ENCODE data around the gene MLLT10. TPM values are rescaled to one million over a fixed set of nuclear protein-coding genes. Genes with fewer than 3 reads are reported as not detected.

MLLT10 gene
- total RNA-seq, 1 experiment from 2014 or later = 45.2 TPM

DNA sequence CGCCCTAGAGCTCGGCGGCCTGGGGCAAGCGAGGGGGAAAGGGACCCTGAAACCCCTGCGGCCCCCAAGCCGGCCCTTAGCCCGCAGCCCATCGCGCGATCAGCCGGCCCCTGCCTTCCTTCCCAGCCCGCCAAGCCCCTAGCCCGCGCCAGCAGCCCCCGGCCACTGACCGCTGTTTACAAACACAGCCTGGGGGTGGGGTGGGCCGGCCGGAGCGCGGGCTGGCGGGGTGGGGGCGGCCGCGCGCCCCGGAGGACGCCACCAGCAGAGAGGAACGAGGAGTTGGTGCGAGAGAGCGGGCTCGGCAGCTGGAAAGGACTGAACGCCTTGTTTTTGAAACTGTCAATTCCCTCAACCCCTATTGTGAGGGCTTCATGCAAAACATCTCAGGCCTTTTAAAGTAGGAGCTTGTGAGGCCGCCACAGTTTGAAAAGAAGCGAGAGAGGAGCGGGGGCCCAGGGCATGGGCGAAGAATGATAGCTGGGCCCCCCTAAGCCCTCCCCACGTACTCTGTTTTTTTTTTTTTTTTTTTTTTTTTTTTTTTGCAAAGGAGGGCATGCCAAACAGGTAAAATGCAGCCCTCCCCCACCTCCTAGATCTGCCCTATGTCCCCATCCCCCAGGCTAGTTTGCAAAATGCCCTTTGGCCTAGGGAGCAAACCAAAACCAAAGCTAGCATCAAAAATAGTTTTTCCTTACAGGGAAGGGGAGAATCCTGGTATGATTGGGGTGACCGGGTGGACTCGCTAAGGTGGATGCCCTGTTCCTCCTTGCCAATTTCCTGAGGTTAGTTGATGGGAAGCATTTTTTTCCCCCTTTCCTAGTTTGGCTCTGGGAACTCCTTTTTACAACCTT is 23.6 kb upstream of the MLLT10 start:
- ChIA-PET CTCF (no interaction called here), RAD21 (ENCODE audit: low non-redundant PET in 1 of 2, low total read pairs in 2 of 2, uncharacterized antibody in 2 of 2, unreplicated experiment in 2 of 2) (no interaction called here)
- H3K4me1 ChIP-seq (ENCODE audit: control insufficient read depth in 1 of 2, insufficient read depth in 2 of 2, low read length in 2 of 2) = no peaks in the 10 kb centered on the region

More for the DNA sequence above, 23.6 kb upstream of the MLLT10 start:
- no peaks in the 10 kb centered on the region for H3K9me3 ChIP-seq (ENCODE audit: control insufficient read depth in 1 of 2, insufficient read depth in 1 of 2, low read depth in 1 of 2, low read length in 2 of 2)
- H3K79me2 ChIP-seq (ENCODE audit: insufficient read depth, low read length) = no peaks in the 10 kb centered on the region
- no peak overlapping the region for H3K9ac ChIP-seq (ENCODE audit: low read length)
- TF ChIP-seq CBX3 (IDR thresholded peaks at IDR 0.05; ENCODE audit: low read depth) = no peak
- TF ChIP-seq ELF1 (IDR thresholded peaks at IDR 0.05; ENCODE audit: borderline replicate concordance, low read depth) = no peak
- TF ChIP-seq EGR1 (IDR thresholded peaks at IDR 0.05; ENCODE audit: low read depth) = no peak
- no peak for TF ChIP-seq SP1 (IDR thresholded peaks at IDR 0.05; ENCODE audit: low read depth)
- TF ChIP-seq FOSL1 (IDR thresholded peaks at IDR 0.05; ENCODE audit: low read depth) = no peak
- TF ChIP-seq, protein P1, sequence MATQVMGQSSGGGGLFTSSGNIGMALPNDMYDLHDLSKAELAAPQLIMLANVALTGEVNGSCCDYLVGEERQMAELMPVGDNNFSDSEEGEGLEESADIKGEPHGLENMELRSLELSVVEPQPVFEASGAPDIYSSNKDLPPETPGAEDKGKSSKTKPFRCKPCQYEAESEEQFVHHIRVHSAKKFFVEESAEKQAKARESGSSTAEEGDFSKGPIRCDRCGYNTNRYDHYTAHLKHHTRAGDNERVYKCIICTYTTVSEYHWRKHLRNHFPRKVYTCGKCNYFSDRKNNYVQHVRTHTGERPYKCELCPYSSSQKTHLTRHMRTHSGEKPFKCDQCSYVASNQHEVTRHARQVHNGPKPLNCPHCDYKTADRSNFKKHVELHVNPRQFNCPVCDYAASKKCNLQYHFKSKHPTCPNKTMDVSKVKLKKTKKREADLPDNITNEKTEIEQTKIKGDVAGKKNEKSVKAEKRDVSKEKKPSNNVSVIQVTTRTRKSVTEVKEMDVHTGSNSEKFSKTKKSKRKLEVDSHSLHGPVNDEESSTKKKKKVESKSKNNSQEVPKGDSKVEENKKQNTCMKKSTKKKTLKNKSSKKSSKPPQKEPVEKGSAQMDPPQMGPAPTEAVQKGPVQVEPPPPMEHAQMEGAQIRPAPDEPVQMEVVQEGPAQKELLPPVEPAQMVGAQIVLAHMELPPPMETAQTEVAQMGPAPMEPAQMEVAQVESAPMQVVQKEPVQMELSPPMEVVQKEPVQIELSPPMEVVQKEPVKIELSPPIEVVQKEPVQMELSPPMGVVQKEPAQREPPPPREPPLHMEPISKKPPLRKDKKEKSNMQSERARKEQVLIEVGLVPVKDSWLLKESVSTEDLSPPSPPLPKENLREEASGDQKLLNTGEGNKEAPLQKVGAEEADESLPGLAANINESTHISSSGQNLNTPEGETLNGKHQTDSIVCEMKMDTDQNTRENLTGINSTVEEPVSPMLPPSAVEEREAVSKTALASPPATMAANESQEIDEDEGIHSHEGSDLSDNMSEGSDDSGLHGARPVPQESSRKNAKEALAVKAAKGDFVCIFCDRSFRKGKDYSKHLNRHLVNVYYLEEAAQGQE (IDR thresholded peaks at IDR 0.05; ENCODE audit: low read depth) = no peak
- TF ChIP-seq, protein P2, sequence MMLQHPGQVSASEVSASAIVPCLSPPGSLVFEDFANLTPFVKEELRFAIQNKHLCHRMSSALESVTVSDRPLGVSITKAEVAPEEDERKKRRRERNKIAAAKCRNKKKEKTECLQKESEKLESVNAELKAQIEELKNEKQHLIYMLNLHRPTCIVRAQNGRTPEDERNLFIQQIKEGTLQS (IDR thresholded peaks at IDR 0.05) = no peak
- TF ChIP-seq, protein P3, sequence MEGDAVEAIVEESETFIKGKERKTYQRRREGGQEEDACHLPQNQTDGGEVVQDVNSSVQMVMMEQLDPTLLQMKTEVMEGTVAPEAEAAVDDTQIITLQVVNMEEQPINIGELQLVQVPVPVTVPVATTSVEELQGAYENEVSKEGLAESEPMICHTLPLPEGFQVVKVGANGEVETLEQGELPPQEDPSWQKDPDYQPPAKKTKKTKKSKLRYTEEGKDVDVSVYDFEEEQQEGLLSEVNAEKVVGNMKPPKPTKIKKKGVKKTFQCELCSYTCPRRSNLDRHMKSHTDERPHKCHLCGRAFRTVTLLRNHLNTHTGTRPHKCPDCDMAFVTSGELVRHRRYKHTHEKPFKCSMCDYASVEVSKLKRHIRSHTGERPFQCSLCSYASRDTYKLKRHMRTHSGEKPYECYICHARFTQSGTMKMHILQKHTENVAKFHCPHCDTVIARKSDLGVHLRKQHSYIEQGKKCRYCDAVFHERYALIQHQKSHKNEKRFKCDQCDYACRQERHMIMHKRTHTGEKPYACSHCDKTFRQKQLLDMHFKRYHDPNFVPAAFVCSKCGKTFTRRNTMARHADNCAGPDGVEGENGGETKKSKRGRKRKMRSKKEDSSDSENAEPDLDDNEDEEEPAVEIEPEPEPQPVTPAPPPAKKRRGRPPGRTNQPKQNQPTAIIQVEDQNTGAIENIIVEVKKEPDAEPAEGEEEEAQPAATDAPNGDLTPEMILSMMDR (IDR thresholded peaks at IDR 0.05 in 2 of 3, conservative IDR thresholded peaks at IDR 0.05 in 1 of 3; ENCODE audit: borderline replicate concordance in 1 of 3, insufficient read depth in 1 of 3, low read depth in 2 of 3, low read length in 2 of 3) = no peak
- TF ChIP-seq TCF7L2 (IDR thresholded peaks at IDR 0.05; ENCODE audit: borderline replicate concordance, extremely low read depth, insufficient read depth, insufficient read length) = no peak
- TF ChIP-seq RAD21 (IDR thresholded peaks at IDR 0.05; ENCODE audit: low read depth) = no peak
- no peak for TF ChIP-seq ZFX (IDR thresholded peaks at IDR 0.05)
- no peak for TF ChIP-seq SRF (IDR thresholded peaks at IDR 0.05; ENCODE audit: low read depth)
- TF ChIP-seq YY1 (IDR thresholded peaks at IDR 0.05; ENCODE audit: extremely low read depth, insufficient replicate concordance, low read depth, low read length) = no peak
- no peak for TF ChIP-seq ZNF274 (IDR thresholded peaks at IDR 0.05; ENCODE audit: low read depth, low read length)
- no peak for TF ChIP-seq POLR2AphosphoS5 (IDR thresholded peaks at IDR 0.05; ENCODE audit: low read depth, low read length)
- TF ChIP-seq POLR2A (IDR thresholded peaks at IDR 0.05; ENCODE audit: borderline replicate concordance, extremely low read depth, insufficient read depth, insufficient read length) = no peak
- no peak overlapping the region for H3K4me3 ChIP-seq (replicated peaks in 1 of 2; ENCODE audit: low read depth in 1 of 2, low read length in 2 of 2)
- no peak for ATAC-seq
- intact Hi-C loops (cut with micrococcal nuclease) = no loop called here
- no TSS peak for BruUV-seq (replicated peaks)
- H4K20me1 ChIP-seq (ENCODE audit: insufficient read depth) = no peaks in the 10 kb centered on the region
- POLR2A ChIA-PET = interaction anchor here (0.7 kb wide), 1 partner anchor 29 kb away, joined by 3 read pairs; no protein-coding TSS in a partner anchor
- H3K9me2 ChIP-seq (ENCODE audit: insufficient read depth) = no peaks in the 10 kb centered on the region
- no peaks in the 10 kb centered on the region for H3K27me3 ChIP-seq (ENCODE audit: insufficient read depth, low read length)
- no peak overlapping the region for H3K27ac ChIP-seq (ENCODE audit: low read depth, low read length)
- no peak overlapping the region for H2AFZ ChIP-seq (ENCODE audit: low read depth, low read length, poor library complexity, severe bottlenecking)
- no peak for DNase-seq (ENCODE audit: low read depth, low spot score)
- H3K4me2 ChIP-seq (ENCODE audit: low read length) = no peak overlapping the region
- no peaks in the 10 kb centered on the region for H3K36me3 ChIP-seq (ENCODE audit: control insufficient read depth in 1 of 2, insufficient read depth in 2 of 2, low read length in 2 of 2)
